GM18502 (cell line): ENCODE results near the gene RNF207.

Experiments
- ATAC-seq: cut with Tn5 transposase; IDR thresholded peaks from one replicate; pipeline ENCODE4 v1.9.1; 2021; ENCODE audit warnings: mild to moderate bottlenecking; ENCODE audit not compliant: unreplicated experiment, poor library complexity

The RNF207 gene

GRCh38 chr1:6205849-6206519 lies at the start of gene RNF207:
RNF207 (plus strand) TSS chr1:6206119; CDS start chr1:6206536, 417 bp downstream.
- ATAC-seq, result peak; percentile 64

- no peak for ATAC-seq
Observed at GRCh38 chr1:6157132-6157527, 48.8 kb upstream of the RNF207 start.

GRCh38 chr1:6157528-6158174 lies 48.3 kb upstream of the RNF207 start:
- no peak for ATAC-seq

GRCh38 chr1:6158181-6158580 lies 47.7 kb upstream of the RNF207 start:
- ATAC-seq, result no peak

- no peak for ATAC-seq
Observed at GRCh38 chr1:6162341-6162740, 43.6 kb upstream of the RNF207 start.

- ATAC-seq, result no peak
Observed at GRCh38 chr1:6162773-6163172, 43.1 kb upstream of the RNF207 start.

- ATAC-seq, result no peak
Observed at GRCh38 chr1:6163191-6163972, 42.5 kb upstream of the RNF207 start.

GRCh38 chr1:6163973-6164617 lies 41.8 kb upstream of the RNF207 start:
- no peak for ATAC-seq

GRCh38 chr1:6165027-6165426 lies 40.9 kb upstream of the RNF207 start:
- ATAC-seq, result no peak

GRCh38 chr1:6165441-6165985 lies 40.4 kb upstream of the RNF207 start:
- no peak for ATAC-seq

GRCh38 chr1:6166221-6166620 lies 39.7 kb upstream of the RNF207 start:
- ATAC-seq, result no peak

- ATAC-seq, result no peak
Observed at GRCh38 chr1:6166655-6167390, 39.1 kb upstream of the RNF207 start.

GRCh38 chr1:6167391-6168303 lies 38.3 kb upstream of the RNF207 start:
- ATAC-seq, result no peak

GRCh38 chr1:6168947-6169586 lies 36.9 kb upstream of the RNF207 start:
- no peak for ATAC-seq

GRCh38 chr1:6170116-6170741 lies 35.7 kb upstream of the RNF207 start:
- no peak for ATAC-seq

- no peak for ATAC-seq
Observed at GRCh38 chr1:6170742-6171201, 35.1 kb upstream of the RNF207 start.

GRCh38 chr1:6171548-6172124 lies 34.3 kb upstream of the RNF207 start:
- ATAC-seq, result no peak
